Ishikawa (cell line): ENCODE measurements around the gene NCAPG2.

ENCODE experiments used
- CEBPB ChIP-seq: IDR thresholded peaks from 2 replicates; pipeline ENCODE4 v1.6.1; 2012
- CREB1 ChIP-seq: IDR thresholded peaks from 2 replicates; pipeline ENCODE4 v1.6.1; 2012; ENCODE audit warnings: low read depth
- EGR1 ChIP-seq: IDR thresholded peaks from 2 replicates; pipeline ENCODE4 v1.6.1; 2012
- EP300 ChIP-seq: IDR thresholded peaks from 2 replicates; pipeline ENCODE4 v1.6.1; 2012; ENCODE audit warnings: borderline replicate concordance
- FOXM1 ChIP-seq: IDR thresholded peaks from 2 replicates; pipeline ENCODE4 v1.6.1; 2012; ENCODE audit warnings: low read depth, borderline replicate concordance
- MAX ChIP-seq: IDR thresholded peaks from 2 replicates; pipeline ENCODE4 v1.6.1; 2012
- NFIC ChIP-seq: IDR thresholded peaks from 2 replicates; pipeline ENCODE4 v1.6.1; 2012
- RAD21 ChIP-seq: IDR thresholded peaks from 2 replicates; pipeline ENCODE4 v1.6.1; 2012; ENCODE audit warnings: low read depth
- REST ChIP-seq: IDR thresholded peaks from 2 replicates; pipeline ENCODE4 v1.6.1; 2012; ENCODE audit warnings: low read depth, mild to moderate bottlenecking
- TAF1 ChIP-seq: IDR thresholded peaks from 2 replicates; pipeline ENCODE4 v1.6.1; 2012; ENCODE audit warnings: low read depth, mild to moderate bottlenecking
- TCF12 ChIP-seq: IDR thresholded peaks from 2 replicates; pipeline ENCODE4 v1.6.1; 2012; ENCODE audit warnings: low read depth
- TEAD4 ChIP-seq: IDR thresholded peaks from 2 replicates; pipeline ENCODE4 v1.6.1; 2012
- USF1 ChIP-seq: IDR thresholded peaks from 2 replicates; pipeline ENCODE4 v1.6.1; 2012
- YY1 ChIP-seq: IDR thresholded peaks from 2 replicates; pipeline ENCODE4 v1.6.1; 2012; ENCODE audit warnings: low read depth
- ZBTB7A ChIP-seq: IDR thresholded peaks from 2 replicates; pipeline ENCODE4 v1.6.1; 2012; ENCODE audit warnings: low read depth

Gene NCAPG2

GRCh38 chr7:158716802-158717201, 12.2 kb upstream of the NCAPG2 start:
- TF ChIP-seq REST, result no peak
- no peak for TF ChIP-seq RAD21
- TF ChIP-seq MAX, result no peak
- no peak for TF ChIP-seq ZBTB7A

GRCh38 chr7:158710651-158711102, 6.1 kb upstream of the NCAPG2 start:
- no peak for TF ChIP-seq FOXM1
- no peak for TF ChIP-seq TAF1
- no peak for TF ChIP-seq EP300
- TF ChIP-seq YY1, result no peak
- no peak for TF ChIP-seq REST
- TF ChIP-seq ZBTB7A, result no peak
- no peak for TF ChIP-seq NFIC
- TF ChIP-seq RAD21, result no peak
- TF ChIP-seq EGR1, result no peak
- no peak for TF ChIP-seq USF1
- no peak for TF ChIP-seq MAX
- no peak for TF ChIP-seq CEBPB
- TF ChIP-seq TCF12, result no peak
- no peak for TF ChIP-seq TEAD4
- TF ChIP-seq CREB1, result no peak

- no peak for TF ChIP-seq REST
- TF ChIP-seq NFIC, result no peak
- TF ChIP-seq MAX, result no peak
- no peak for TF ChIP-seq EP300
- TF ChIP-seq CREB1, result no peak
- no peak for TF ChIP-seq TAF1
- TF ChIP-seq CEBPB, result no peak
- TF ChIP-seq FOXM1, result no peak
- TF ChIP-seq EGR1, result no peak
- TF ChIP-seq ZBTB7A, result no peak
- TF ChIP-seq TCF12, result no peak
- TF ChIP-seq USF1, result no peak
Measured at GRCh38 chr7:158707610-158708009, 3.0 kb upstream of the NCAPG2 start.

GRCh38 chr7:158706710-158707590, 2.3 kb upstream of the NCAPG2 start:
- TF ChIP-seq EP300, result no peak
- no peak for TF ChIP-seq CREB1
- TF ChIP-seq EGR1, result no peak
- TF ChIP-seq MAX, result no peak
- no peak for TF ChIP-seq USF1
- TF ChIP-seq ZBTB7A, result no peak
- no peak for TF ChIP-seq TAF1
- TF ChIP-seq NFIC, result no peak
- TF ChIP-seq REST, result no peak
- no peak for TF ChIP-seq FOXM1
- no peak for TF ChIP-seq RAD21
- TF ChIP-seq YY1, result no peak
- no peak for TF ChIP-seq TEAD4
- TF ChIP-seq CEBPB, result no peak
- no peak for TF ChIP-seq TCF12
